H1 (cell line): ENCODE data around the gene AIFM3. TPM values are rescaled to one million over a fixed set of nuclear protein-coding genes. Genes with fewer than 3 reads are reported as not detected.

Experiments
- BCL11A ChIP-seq, 2 experiments: IDR thresholded peaks; one replicate each; pipeline ENCODE4 v1.6.1; 2011; ENCODE audit warnings: low read depth in 2 of 2, low read length in 2 of 2, mild to moderate bottlenecking in 2 of 2
- CHD2 ChIP-seq: IDR thresholded peaks from 2 replicates; pipeline ENCODE4 v1.6.1; 2012; ENCODE audit warnings: low read length, improper control_type of control experiment
- EZH2 ChIP-seq: fragments of 200-600 bp; sonication (generic); IDR thresholded peaks from 2 replicates; pipeline ENCODE4 v1.7.1; 2012; ENCODE audit warnings: low read depth, mild to moderate bottlenecking, moderate library complexity, low read length, inconsistent platforms; ENCODE audit not compliant: severe bottlenecking
- FOSL1 ChIP-seq: IDR thresholded peaks from 2 replicates; pipeline ENCODE4 v1.6.1; 2011; ENCODE audit warnings: mild to moderate bottlenecking, low read depth, low read length, moderate library complexity; ENCODE audit not compliant: insufficient read depth
- KDM4A ChIP-seq: IDR thresholded peaks from one replicate; pipeline ENCODE4 v1.7.1; 2012; ENCODE audit warnings: low read depth, mild to moderate bottlenecking, moderate library complexity, low read length, inconsistent platforms; ENCODE audit not compliant: severe bottlenecking
- MAFK ChIP-seq: IDR thresholded peaks from 2 replicates; pipeline ENCODE4 v1.6.1; 2012; ENCODE audit warnings: low read depth, mild to moderate bottlenecking, improper control_type of control experiment, low read length
- POU5F1 ChIP-seq: IDR thresholded peaks from 2 replicates; pipeline ENCODE4 v1.6.1; 2011; ENCODE audit warnings: low read depth, mild to moderate bottlenecking, low read length, moderate library complexity
- RXRA ChIP-seq: IDR thresholded peaks from 2 replicates; pipeline ENCODE4 v1.6.1; 2011; ENCODE audit warnings: low read depth, mild to moderate bottlenecking, low read length, moderate library complexity; ENCODE audit not compliant: insufficient read depth
- TAF1 ChIP-seq: IDR thresholded peaks from 2 replicates; pipeline ENCODE4 v1.6.1; 2011; ENCODE audit warnings: mild to moderate bottlenecking, low read depth, low read length
- polyA plus RNA-seq, 7 experiments: library from polyadenylated mRNA; depleted of rRNA in 3 of 7; stranded (reverse) in 5 of 7; unstranded in 2 of 7; fragments of >200 nt in 5 of 7; fragments of 200-250 nt in 2 of 7; gene quantifications; 1 replicate in 5 of 7; 2 replicates in 1 of 7; 4 replicates in 1 of 7; pipeline versions ENCODE4 v1.2.1 to v1.2.3, GENCODE V29; 2011 to 2013; ENCODE audit warnings: missing spikeins in 2 of 7, mixed read lengths in 2 of 7
- total RNA-seq: library from RNA; stranded (reverse); fragmentation: NEBNext Ultra II Directional; extraction: Animal tissue kit (Norgen Biotek cat#: 25700); gene quantifications from 2 replicates; pipeline ENCODE4 v1.2.1, GENCODE V29; 2021
- TF ChIP-seq, protein P1 (sequence below): fragments of 300-600 bp; sonication (generic); IDR thresholded peaks from 2 replicates; pipeline ENCODE4 v1.7.1; 2012; ENCODE audit warnings: low read length, moderate library complexity, mild to moderate bottlenecking, inconsistent platforms; ENCODE audit not compliant: insufficient replicate concordance

The AIFM3 gene
- total and polyA plus RNA-seq, 2 of the 8 experiments (the other 6 are each of a cell fraction or from before 2014, with no cell fraction given) = 0.86 to 1.4 TPM

DNA sequence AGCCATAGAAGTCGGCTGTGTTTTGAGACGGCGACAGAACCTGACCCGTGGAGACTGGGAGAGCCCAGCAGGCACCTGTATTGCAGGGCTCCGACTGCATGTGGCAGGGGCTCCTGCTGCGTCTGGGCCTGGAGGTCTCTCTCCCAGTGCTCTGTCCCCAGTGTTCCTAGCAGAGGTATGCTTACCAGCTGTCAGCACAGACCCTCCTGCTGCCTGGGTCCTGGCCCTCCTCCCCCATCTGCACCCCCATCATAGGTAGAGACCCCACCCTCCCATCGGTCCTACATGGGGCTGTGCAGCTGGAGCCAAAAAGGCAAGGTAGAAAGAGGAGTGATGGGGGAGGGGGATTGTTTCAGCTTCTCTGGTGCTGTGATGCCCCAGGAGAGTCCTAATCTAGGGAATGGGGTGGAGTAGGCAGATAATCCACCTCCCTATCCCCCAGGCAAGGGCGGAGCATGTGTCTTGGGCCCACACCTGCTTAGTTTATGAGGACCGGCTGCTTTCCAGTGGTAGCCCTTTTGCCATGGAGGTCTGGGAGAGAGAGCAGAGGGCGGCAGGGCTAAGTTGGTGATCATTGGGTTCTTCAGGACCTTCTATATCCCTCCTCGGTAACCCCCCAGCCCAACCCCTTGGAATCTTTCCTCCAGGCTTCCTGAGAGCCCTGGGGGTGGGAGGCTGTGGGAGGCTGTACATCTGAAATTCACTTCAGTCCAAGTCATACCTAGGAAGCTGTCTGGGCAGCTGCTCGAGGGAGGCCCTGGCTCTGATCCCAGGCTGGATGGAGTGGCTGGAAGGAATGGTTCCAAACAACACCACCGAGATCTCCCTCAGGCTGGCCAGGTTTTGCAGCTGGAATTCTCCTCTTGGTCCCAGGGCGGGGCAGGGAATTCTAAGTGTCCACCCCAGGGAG lies 60.0 kb downstream of the AIFM3 start (continued):
- TF ChIP-seq, protein P1, sequence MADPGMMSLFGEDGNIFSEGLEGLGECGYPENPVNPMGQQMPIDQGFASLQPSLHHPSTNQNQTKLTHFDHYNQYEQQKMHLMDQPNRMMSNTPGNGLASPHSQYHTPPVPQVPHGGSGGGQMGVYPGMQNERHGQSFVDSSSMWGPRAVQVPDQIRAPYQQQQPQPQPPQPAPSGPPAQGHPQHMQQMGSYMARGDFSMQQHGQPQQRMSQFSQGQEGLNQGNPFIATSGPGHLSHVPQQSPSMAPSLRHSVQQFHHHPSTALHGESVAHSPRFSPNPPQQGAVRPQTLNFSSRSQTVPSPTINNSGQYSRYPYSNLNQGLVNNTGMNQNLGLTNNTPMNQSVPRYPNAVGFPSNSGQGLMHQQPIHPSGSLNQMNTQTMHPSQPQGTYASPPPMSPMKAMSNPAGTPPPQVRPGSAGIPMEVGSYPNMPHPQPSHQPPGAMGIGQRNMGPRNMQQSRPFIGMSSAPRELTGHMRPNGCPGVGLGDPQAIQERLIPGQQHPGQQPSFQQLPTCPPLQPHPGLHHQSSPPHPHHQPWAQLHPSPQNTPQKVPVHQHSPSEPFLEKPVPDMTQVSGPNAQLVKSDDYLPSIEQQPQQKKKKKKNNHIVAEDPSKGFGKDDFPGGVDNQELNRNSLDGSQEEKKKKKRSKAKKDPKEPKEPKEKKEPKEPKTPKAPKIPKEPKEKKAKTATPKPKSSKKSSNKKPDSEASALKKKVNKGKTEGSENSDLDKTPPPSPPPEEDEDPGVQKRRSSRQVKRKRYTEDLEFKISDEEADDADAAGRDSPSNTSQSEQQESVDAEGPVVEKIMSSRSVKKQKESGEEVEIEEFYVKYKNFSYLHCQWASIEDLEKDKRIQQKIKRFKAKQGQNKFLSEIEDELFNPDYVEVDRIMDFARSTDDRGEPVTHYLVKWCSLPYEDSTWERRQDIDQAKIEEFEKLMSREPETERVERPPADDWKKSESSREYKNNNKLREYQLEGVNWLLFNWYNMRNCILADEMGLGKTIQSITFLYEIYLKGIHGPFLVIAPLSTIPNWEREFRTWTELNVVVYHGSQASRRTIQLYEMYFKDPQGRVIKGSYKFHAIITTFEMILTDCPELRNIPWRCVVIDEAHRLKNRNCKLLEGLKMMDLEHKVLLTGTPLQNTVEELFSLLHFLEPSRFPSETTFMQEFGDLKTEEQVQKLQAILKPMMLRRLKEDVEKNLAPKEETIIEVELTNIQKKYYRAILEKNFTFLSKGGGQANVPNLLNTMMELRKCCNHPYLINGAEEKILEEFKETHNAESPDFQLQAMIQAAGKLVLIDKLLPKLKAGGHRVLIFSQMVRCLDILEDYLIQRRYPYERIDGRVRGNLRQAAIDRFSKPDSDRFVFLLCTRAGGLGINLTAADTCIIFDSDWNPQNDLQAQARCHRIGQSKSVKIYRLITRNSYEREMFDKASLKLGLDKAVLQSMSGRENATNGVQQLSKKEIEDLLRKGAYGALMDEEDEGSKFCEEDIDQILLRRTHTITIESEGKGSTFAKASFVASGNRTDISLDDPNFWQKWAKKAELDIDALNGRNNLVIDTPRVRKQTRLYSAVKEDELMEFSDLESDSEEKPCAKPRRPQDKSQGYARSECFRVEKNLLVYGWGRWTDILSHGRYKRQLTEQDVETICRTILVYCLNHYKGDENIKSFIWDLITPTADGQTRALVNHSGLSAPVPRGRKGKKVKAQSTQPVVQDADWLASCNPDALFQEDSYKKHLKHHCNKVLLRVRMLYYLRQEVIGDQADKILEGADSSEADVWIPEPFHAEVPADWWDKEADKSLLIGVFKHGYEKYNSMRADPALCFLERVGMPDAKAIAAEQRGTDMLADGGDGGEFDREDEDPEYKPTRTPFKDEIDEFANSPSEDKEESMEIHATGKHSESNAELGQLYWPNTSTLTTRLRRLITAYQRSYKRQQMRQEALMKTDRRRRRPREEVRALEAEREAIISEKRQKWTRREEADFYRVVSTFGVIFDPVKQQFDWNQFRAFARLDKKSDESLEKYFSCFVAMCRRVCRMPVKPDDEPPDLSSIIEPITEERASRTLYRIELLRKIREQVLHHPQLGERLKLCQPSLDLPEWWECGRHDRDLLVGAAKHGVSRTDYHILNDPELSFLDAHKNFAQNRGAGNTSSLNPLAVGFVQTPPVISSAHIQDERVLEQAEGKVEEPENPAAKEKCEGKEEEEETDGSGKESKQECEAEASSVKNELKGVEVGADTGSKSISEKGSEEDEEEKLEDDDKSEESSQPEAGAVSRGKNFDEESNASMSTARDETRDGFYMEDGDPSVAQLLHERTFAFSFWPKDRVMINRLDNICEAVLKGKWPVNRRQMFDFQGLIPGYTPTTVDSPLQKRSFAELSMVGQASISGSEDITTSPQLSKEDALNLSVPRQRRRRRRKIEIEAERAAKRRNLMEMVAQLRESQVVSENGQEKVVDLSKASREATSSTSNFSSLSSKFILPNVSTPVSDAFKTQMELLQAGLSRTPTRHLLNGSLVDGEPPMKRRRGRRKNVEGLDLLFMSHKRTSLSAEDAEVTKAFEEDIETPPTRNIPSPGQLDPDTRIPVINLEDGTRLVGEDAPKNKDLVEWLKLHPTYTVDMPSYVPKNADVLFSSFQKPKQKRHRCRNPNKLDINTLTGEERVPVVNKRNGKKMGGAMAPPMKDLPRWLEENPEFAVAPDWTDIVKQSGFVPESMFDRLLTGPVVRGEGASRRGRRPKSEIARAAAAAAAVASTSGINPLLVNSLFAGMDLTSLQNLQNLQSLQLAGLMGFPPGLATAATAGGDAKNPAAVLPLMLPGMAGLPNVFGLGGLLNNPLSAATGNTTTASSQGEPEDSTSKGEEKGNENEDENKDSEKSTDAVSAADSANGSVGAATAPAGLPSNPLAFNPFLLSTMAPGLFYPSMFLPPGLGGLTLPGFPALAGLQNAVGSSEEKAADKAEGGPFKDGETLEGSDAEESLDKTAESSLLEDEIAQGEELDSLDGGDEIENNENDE = no peak
- no peak for TF ChIP-seq MAFK
- no peak for TF ChIP-seq TAF1
- TF ChIP-seq BCL11A (IDR thresholded peaks at IDR 0.05; ENCODE audit: low read depth in 2 of 2, low read length in 2 of 2) = no peak
- TF ChIP-seq EZH2 = no peak
- TF ChIP-seq FOSL1 = no peak
- TF ChIP-seq RXRA = no peak
- TF ChIP-seq KDM4A = no peak
- TF ChIP-seq POU5F1 = no peak
- no peak for TF ChIP-seq CHD2
